ENCODE results near the gene ZNF14. TPM values are rescaled to one million over a fixed set of nuclear protein-coding genes. Genes with fewer than 3 reads are reported as not detected.
A peak's percentile ranks its signal among the peaks of the same experiment; 100 is the strongest.

Gene ZNF14
- total and polyA plus RNA-seq, 2 experiments from 2014 or later = 4.6 to 10.2 TPM

GRCh38 chr19:19778666-19779065 is 45.8 kb upstream of the ZNF14 start:
- DNase-seq (ENCODE audit: low spot score) (no peak), ATAC-seq (no peak)
- H3K79me2 ChIP-seq (replicated peaks; ENCODE audit: insufficient read depth) = peaks cover 31% of the 10 kb centered on the region; the same call in 1 of the 2 replicates
- Mint-ChIP-seq H3K4me1 (peaks cover 11% of the 10 kb centered on the region), H3K9me3 (no peaks in the 10 kb centered on the region), H3K36me3 (ENCODE audit: low read depth) (peaks cover 13% of the 10 kb centered on the region), H3K4me3 (peak overlapping the region; percentile 99; the same call in 2 of the 3 replicates), H3K27ac (no peak overlapping the region), H3K27me3 (ENCODE audit: insufficient read depth, low read depth, poor library complexity) (peaks cover 7% of the 10 kb centered on the region)
- H3K4me1 ChIP-seq (ENCODE audit: insufficient read depth) = peaks cover 15% of the 10 kb centered on the region
- H3K36me3 ChIP-seq (ENCODE audit: insufficient read depth) = no peaks in the 10 kb centered on the region
- no peaks in the 10 kb centered on the region for H3F3A ChIP-seq (replicated peaks; ENCODE audit: low read depth)
- no peak overlapping the region for H3K4me2 ChIP-seq
- H3K4me3 ChIP-seq = no peak overlapping the region
- H3K9me2 ChIP-seq (ENCODE audit: insufficient read depth) = no peaks in the 10 kb centered on the region
- H2AFZ ChIP-seq = no peak overlapping the region
- H3K27me3 ChIP-seq (ENCODE audit: insufficient read depth) = no peaks in the 10 kb centered on the region
- H3K27ac ChIP-seq (ENCODE audit: low read depth) = no peak overlapping the region
- H4K20me1 ChIP-seq (replicated peaks; ENCODE audit: insufficient read depth) = no peaks in the 10 kb centered on the region
- TF ChIP-seq EZH2 (IDR thresholded peaks at IDR 0.05; ENCODE audit: low read depth, unreplicated experiment) = no peak
- no peak for TF ChIP-seq STAT1 (IDR thresholded peaks at IDR 0.05; ENCODE audit: unreplicated experiment)
- no peak for TF ChIP-seq POLR2AphosphoS5 (IDR thresholded peaks at IDR 0.05; ENCODE audit: low read depth)
- TF ChIP-seq ZNF114 (CRISPR knock-in tag; IDR thresholded peaks at IDR 0.05) = no peak
- TF ChIP-seq ETS1 (IDR thresholded peaks at IDR 0.05) = no peak
- no peak for TF ChIP-seq CREB1 (CRISPR knock-in tag; IDR thresholded peaks at IDR 0.05; ENCODE audit: low read depth)
- no peak for TF ChIP-seq JUNB (IDR thresholded peaks at IDR 0.05; ENCODE audit: unreplicated experiment)
- TF ChIP-seq CTCF (conservative IDR thresholded peaks at IDR 0.05; ENCODE audit: low read depth in 2 of 2) = no peak
- no peak for TF ChIP-seq ZNF331 (CRISPR knock-in tag; IDR thresholded peaks at IDR 0.05; ENCODE audit: low read depth)
- TF ChIP-seq ZNF462 (CRISPR knock-in tag; IDR thresholded peaks at IDR 0.05) = no peak
- no peak for TF ChIP-seq NANOG (IDR thresholded peaks at IDR 0.05; ENCODE audit: borderline replicate concordance)
- no peak for TF ChIP-seq EZH2phosphoT487 (IDR thresholded peaks at IDR 0.05; ENCODE audit: unreplicated experiment)
- TF ChIP-seq REST (IDR thresholded peaks at IDR 0.05; ENCODE audit: unreplicated experiment) = no peak

Measured in GM23338 (cell line).